GM18511 (cell line): Measurements from ENCODE around the gene FAM24B.
"Not testable (repeated sequence)": the region's sequence is repeated elsewhere in the genome, so short reads cannot be mapped to it uniquely, and the experiment has no call there.

Experiments used
- ATAC-seq: cut with Tn5 transposase; IDR thresholded peaks from one replicate; pipeline ENCODE4 v1.9.1; 2021; ENCODE audit warnings: mild to moderate bottlenecking, moderate library complexity; ENCODE audit not compliant: unreplicated experiment

Gene FAM24B

GRCh38 chr10:122859527-122859926 lies 19.9 kb downstream of the FAM24B start:
- ATAC-seq = no peak

DNA sequence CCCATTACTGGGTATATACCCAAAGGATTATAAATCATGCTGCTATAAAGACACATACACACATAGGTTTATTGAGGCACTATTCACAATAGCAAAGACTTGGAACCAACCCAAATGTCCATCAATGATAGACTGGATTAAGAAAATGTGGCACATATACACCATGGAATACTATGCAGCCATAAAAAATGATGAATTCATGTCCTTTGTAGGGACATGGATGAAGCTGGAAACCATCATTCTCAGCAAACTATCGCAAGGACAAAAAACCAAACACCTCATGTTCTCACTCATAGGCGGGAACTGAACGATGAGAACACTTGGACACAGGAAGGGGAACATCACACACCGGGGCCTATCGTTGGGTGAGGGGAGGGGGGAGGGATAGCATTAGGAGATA lies 21.3 kb downstream of the FAM24B start:
- ATAC-seq = not testable (repeated sequence)

GRCh38 chr10:122856902-122857301 lies 22.5 kb downstream of the FAM24B start:
- ATAC-seq = no peak

GRCh38 chr10:122855745-122856144 lies 23.6 kb downstream of the FAM24B start:
- no peak for ATAC-seq

GRCh38 chr10:122854648-122855047 lies 24.7 kb downstream of the FAM24B start:
- ATAC-seq = no peak

- no peak for ATAC-seq
Measured at GRCh38 chr10:122853665-122854313, 25.6 kb downstream of the FAM24B start.

DNA sequence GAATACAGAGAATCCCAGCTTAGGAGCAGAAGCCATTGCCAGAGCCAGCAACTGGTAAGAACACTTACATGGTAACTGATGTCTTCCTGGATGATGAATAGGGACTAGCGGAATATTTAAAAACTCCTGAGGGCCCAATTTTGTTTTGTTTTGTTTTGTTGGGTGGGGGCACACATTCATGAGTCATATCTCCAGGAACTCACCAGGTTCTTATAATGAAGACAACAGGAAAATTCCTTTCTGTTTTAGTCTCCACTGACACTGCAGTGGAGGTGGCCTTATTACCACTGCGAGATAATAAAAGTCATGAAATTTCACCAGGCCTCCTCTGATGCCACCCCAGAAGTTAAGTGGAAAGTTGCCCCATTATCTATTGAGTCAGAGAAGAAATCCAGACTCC lies 27.1 kb downstream of the FAM24B start:
- ATAC-seq = no peak

- ATAC-seq = no peak
Measured at GRCh38 chr10:122850705-122851640, 28.4 kb downstream of the FAM24B start.

DNA sequence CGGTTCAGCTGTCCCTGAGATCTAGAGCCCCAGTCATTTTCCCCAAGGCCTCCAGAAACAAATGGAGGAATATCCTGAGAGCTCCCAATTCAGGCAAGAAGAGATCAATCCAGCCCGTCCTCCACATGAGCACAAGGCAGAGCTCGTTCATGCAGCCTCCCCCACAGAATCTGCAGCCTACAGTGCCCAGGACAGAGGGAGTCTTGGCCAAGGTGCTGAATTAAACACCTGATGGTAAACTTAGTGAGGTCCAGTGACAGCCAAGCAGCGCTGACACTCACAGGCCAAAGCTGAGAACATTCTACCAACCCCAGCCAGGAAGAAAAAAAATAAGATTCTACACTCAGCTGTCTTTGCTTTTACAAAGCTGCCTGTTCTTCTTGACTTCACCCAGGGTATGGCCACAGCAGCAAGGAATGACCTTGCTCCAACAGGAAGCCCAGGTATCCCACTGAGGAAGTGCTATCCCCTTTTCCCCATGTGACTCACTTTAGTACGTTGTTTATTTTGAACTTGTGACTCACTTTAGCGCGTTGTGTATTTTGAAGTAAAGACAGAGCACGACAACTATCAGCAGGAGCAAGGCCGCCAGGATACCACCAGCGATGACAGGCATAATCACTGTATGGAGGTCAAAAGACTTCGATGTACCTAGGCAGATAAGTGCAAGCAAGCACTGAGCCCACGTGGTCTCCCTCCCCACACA lies 29.3 kb downstream of the FAM24B start:
- no peak for ATAC-seq

GRCh38 chr10:122849090-122849489 lies 30.3 kb downstream of the FAM24B start:
- ATAC-seq = no peak

GRCh38 chr10:122847782-122848604 lies 31.4 kb downstream of the FAM24B start:
- ATAC-seq = no peak

DNA sequence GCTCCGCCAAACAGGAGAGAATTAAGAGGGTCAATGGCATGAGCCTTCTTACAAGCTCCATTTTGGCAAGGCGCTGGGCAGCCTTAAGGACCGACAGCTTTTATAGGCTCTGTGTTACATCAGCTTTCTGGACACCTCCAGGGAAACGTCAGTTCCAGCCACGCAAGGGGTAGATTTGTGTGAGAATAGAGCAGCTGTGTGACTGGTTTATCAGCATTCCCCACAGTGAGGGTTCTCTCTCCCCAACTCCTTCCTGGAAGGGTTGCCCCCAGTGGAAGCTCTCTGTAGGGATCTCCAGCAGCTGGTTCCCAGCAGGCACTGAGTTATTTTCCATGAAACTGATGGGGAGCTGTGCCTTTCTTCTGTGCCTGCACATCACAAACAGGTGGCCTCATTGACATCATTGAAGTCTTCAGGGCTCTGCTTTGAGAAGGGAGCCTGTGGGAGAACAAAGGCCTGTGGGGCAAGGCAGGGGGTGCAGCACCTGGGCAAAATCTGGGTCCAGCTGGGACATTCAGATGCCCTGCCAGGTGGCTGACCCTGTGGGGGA lies 33.5 kb downstream of the FAM24B start, which contains the start of gene CUZD1:
Gene CUZD1, minus strand, starts transcription at position 75 of the 550 bp plus-strand sequence. Its CDS starts 14 bp downstream, at position 61.
- no peak for ATAC-seq

- no peak for ATAC-seq
Measured at GRCh38 chr10:122844146-122844545, 35.2 kb downstream of the FAM24B start.

DNA sequence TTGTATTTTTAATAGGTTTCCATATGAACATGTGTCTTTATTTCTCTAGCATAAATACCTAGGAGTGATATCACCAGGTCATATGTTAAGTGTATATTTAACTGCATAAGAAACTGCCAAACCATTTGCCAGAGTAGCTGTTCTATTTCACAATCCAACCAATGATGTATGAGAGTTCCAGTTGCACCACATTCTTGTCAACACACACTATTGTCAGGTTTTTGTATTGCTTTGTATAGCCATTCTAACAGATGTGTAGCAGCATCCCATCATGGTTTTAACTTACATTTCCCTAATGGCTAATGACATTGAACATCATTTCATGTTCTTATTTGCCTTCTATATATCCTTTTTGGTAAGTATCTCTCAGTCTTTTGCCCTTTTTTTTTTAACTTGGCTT lies 37.8 kb downstream of the FAM24B start:
- ATAC-seq = no peak

- ATAC-seq = no peak
Measured at GRCh38 chr10:122839505-122839904, 39.9 kb downstream of the FAM24B start.

DNA sequence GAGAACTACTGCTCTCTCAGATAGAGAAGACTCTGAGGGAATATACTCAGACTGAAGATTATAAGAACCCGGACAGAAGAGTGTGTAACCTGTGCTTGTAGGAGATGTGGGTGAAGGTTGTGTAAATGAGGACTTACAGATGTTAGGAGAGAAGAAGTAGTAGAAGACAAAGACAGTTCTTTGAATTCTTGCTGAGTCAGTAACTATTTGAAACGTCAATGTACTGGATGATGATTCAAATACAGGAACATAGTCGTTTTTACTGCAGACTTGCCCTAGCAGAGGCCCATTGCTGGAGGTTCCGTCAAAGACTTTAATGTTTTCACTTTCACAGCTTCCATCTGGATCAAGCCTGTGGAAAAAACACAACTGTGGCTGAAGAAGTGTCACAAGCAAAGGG lies 40.5 kb downstream of the FAM24B start:
- ATAC-seq = no peak

GRCh38 chr10:122835908-122836307 lies 43.5 kb downstream of the FAM24B start:
- no peak for ATAC-seq

GRCh38 chr10:122830965-122831353 lies 48.4 kb downstream of the FAM24B start:
- ATAC-seq = no peak

- ATAC-seq = no peak
Measured at GRCh38 chr10:122830273-122830964, 49.0 kb downstream of the FAM24B start.

GRCh38 chr10:122829454-122829853 lies 49.9 kb downstream of the FAM24B start:
- no peak for ATAC-seq
